Gastrocnemius medialis (tissue), 4 donors: Measurements from ENCODE around the gene WDR33. TPM values are rescaled to one million over a fixed set of nuclear protein-coding genes. Genes with fewer than 3 reads are reported as not detected.

ENCODE experiments used
- ATAC-seq, 2 donors: fragments of 150-250 bp; one replicate each; pipeline ENCODE4 v1.9.1; 2016
- DNase-seq, 2 donors: peaks; one replicate each; pipeline ENCODE4 v3.0.0-alpha.2; 2019
- H3K27ac ChIP-seq, 4 donors: fragments of 200-600 bp; sonication (generic); 1 replicate in 1 of 4; 2 replicates in 3 of 4; pipeline ENCODE4 v1.5.1; 2016 to 2018; ENCODE audit warnings: mild to moderate bottlenecking in 2 of 4, moderate library complexity in 1 of 4
- H3K27me3 ChIP-seq, 3 donors: fragments of 200-600 bp; sonication (generic) in 2 of 3; 1 replicate in 1 of 3; 2 replicates in 2 of 3; pipeline versions ENCODE4 v1.5.1 to v1.6.0; 2016 to 2019; ENCODE audit warnings: mild to moderate bottlenecking in 1 of 3, moderate library complexity in 1 of 3
- H3K36me3 ChIP-seq, 2 donors: fragments of 200-600 bp; sonication (generic) in 1 of 2; one replicate each; pipeline ENCODE4 v1.5.1; 2017 to 2018
- H3K4me1 ChIP-seq, 2 donors: fragments of 200-600 bp; sonication (generic) in 1 of 2; one replicate each; pipeline ENCODE4 v1.5.1; 2016 to 2017; ENCODE audit warnings: mild to moderate bottlenecking in 2 of 2
- H3K4me3 ChIP-seq, 4 donors: fragments of 200-600 bp; sonication (generic) in 3 of 4; 1 replicate in 1 of 4; 2 replicates in 3 of 4; pipeline ENCODE4 v1.5.1; 2016 to 2019; ENCODE audit warnings: mild to moderate bottlenecking in 2 of 4
- H3K9me3 ChIP-seq, 3 donors: fragments of 200-600 bp; sonication (generic) in 2 of 3; 1 replicate in 1 of 3; 2 replicates in 2 of 3; pipeline ENCODE4 v1.5.1; 2016 to 2019
- CTCF ChIP-seq, 5 experiments: fragments of 450-650 bp in 3 of 5; fragments of 200-600 bp in 2 of 5; sonication (generic) in 2 of 5; IDR thresholded peaks in 4 of 5; conservative IDR thresholded peaks in 1 of 5; 1 replicate in 4 of 5; 2 replicates in 1 of 5; pipeline ENCODE4 v1.5.1; 2016 to 2019; ENCODE audit warnings: antibody characterized with exemption in 5 of 5, mild to moderate bottlenecking in 3 of 5, moderate library complexity in 3 of 5
- POLR2A ChIP-seq, 2 donors: fragments of 450-650 bp; IDR thresholded peaks; one replicate each; pipeline ENCODE4 v1.6.1; 2017; ENCODE audit warnings: antibody characterized with exemption in 2 of 2, mild to moderate bottlenecking in 2 of 2, moderate library complexity in 2 of 2
- in situ Hi-C, 4 donors: fragments of 200-750 bp; cut with MboI; loops; one replicate each; pipeline versions ENCODE4 v1.15.0 to v1.8.0; 2017; ENCODE audit warnings: low sequenced_read_pairs in 4 of 4
- intact Hi-C: fragments of 100-400 bp; cut with DNase I; formaldehyde crosslinking; loops from one replicate; pipeline ENCODE4 v1.15.1; 2023; ENCODE audit warnings: low total_unique reads
- total RNA-seq, 4 donors: library from RNA; depleted of rRNA; stranded (reverse); fragments of >200 nt; gene quantifications; one replicate each; pipeline versions ENCODE4 v1.1.0 to v1.2.3, GENCODE V29; 2016

WDR33 gene
- total RNA-seq, 4 donors from 2014 or later, result 13.6 to 31.4 (median 20.6) TPM

GRCh38 chr2:127665267-127665893, 145.6 kb downstream of the WDR33 start:
- no peaks in the 10 kb centered on the region for H3K36me3 ChIP-seq
- TF ChIP-seq POLR2A (IDR thresholded peaks at IDR 0.05) (no peak), CTCF (IDR thresholded peaks at IDR 0.05 in 4 of 5, conservative IDR thresholded peaks at IDR 0.05 in 1 of 5) (no peak)
- peaks cover 12 to 19% of the 10 kb centered on the region in 2 donors for H3K4me1 ChIP-seq
- no peak for ATAC-seq
- peak overlapping the region in 1 of 4 donors; percentile 53 for H3K4me3 ChIP-seq
- in situ Hi-C loops (no loop called here), intact Hi-C loops (no loop called here)
- peak overlapping the region; percentile 35 to 76 (median 70) for H3K27ac ChIP-seq
- H3K27me3 ChIP-seq, result no peaks in the 10 kb centered on the region
- no peaks in the 10 kb centered on the region for H3K9me3 ChIP-seq
- no peak for DNase-seq

GRCh38 chr2:127664895-127665225, 146.1 kb downstream of the WDR33 start:
- in situ Hi-C loops, result no loop called here
- intact Hi-C loops, result no loop called here
- H3K36me3 ChIP-seq, result no peaks in the 10 kb centered on the region
- peaks cover 12 to 21% of the 10 kb centered on the region in 2 donors for H3K4me1 ChIP-seq
- no peaks in the 10 kb centered on the region for H3K9me3 ChIP-seq
- ATAC-seq (no peak), DNase-seq (no peak)
- H3K4me3 ChIP-seq, result peak overlapping the region; percentile 46 to 54 (median 54)
- TF ChIP-seq POLR2A (IDR thresholded peaks at IDR 0.05) (no peak), CTCF (IDR thresholded peaks at IDR 0.05 in 4 of 5, conservative IDR thresholded peaks at IDR 0.05 in 1 of 5) (no peak)
- H3K27me3 ChIP-seq, result no peaks in the 10 kb centered on the region
- peak overlapping the region; percentile 35 to 76 (median 70) for H3K27ac ChIP-seq

- peak overlapping the region; percentile 42 to 76 (median 70) for H3K27ac ChIP-seq
- TF ChIP-seq POLR2A (IDR thresholded peaks at IDR 0.05) (peak in 1 of 2 donors; percentile 26), CTCF (IDR thresholded peaks at IDR 0.05 in 4 of 5, conservative IDR thresholded peaks at IDR 0.05 in 1 of 5) (no peak)
- ATAC-seq (peak; percentile 22 to 29), DNase-seq (peak in 1 of 2 donors; percentile 1)
- peaks cover 12 to 25% of the 10 kb centered on the region in 2 donors for H3K4me1 ChIP-seq
- H3K27me3 ChIP-seq, result no peaks in the 10 kb centered on the region
- intact Hi-C loops, result no loop called here
- in situ Hi-C loops, result no loop called here
- H3K9me3 ChIP-seq, result no peaks in the 10 kb centered on the region
- peak overlapping the region; percentile 46 to 54 (median 54) for H3K4me3 ChIP-seq
- H3K36me3 ChIP-seq, result no peaks in the 10 kb centered on the region
Measured at GRCh38 chr2:127664065-127664894, 146.7 kb downstream of the WDR33 start.

GRCh38 chr2:127663566-127664064, 147.4 kb downstream of the WDR33 start:
- DNase-seq (no peak), ATAC-seq (no peak)
- TF ChIP-seq POLR2A (IDR thresholded peaks at IDR 0.05), result no peak
- no peak for TF ChIP-seq CTCF (IDR thresholded peaks at IDR 0.05 in 4 of 5, conservative IDR thresholded peaks at IDR 0.05 in 1 of 5)
- in situ Hi-C loops, result no loop called here
- Histone ChIP-seq H3K36me3 (no peaks in the 10 kb centered on the region), H3K27me3 (no peaks in the 10 kb centered on the region), H3K4me3 (peak overlapping the region; percentile 46 to 54 (median 54)), H3K27ac (peak overlapping the region; percentile 44 to 67 (median 64)), H3K4me1 (peaks cover 12 to 25% of the 10 kb centered on the region in 2 donors), H3K9me3 (no peaks in the 10 kb centered on the region)
- intact Hi-C loops, result no loop called here
